Measurements from ENCODE around the gene TEDC2. TPM values are rescaled to one million over a fixed set of nuclear protein-coding genes. Genes with fewer than 3 reads are reported as not detected.

The TEDC2 gene
- polyA plus RNA-seq, 3 donors, result 0.28 TPM; not detected in 2

GRCh38 chr16:2508722-2509400, 49.0 kb downstream of the TEDC2 start:
- Histone ChIP-seq H3K9ac (ENCODE audit: insufficient read depth, low read length, poor library complexity, severe bottlenecking) (peak overlapping the region; percentile 25), H3K27me3 (ENCODE audit: control insufficient read depth in 2 of 2, insufficient read depth in 2 of 2, low read length in 2 of 2) (no peaks in the 10 kb centered on the region), H3K9me3 (replicated peaks in 1 of 2; ENCODE audit: control insufficient read depth in 1 of 2, insufficient read depth in 1 of 2, low read length in 2 of 2) (no peaks in the 10 kb centered on the region), H3K79me2 (ENCODE audit: insufficient read depth, low read length) (peaks cover 35% of the 10 kb centered on the region), H2AFZ (ENCODE audit: insufficient read depth, low read depth, low read length, poor library complexity, severe bottlenecking) (no peak overlapping the region), H3K4me1 (ENCODE audit: control insufficient read depth in 1 of 2, insufficient read depth in 2 of 2, low read length in 2 of 2) (peaks cover 66 to 79% of the 10 kb centered on the region in 2 donors), H3K4me3 (replicated peaks in 1 of 3; ENCODE audit: low read depth in 2 of 3, low read length in 3 of 3) (peak overlapping the region in 1 of 3 experiments; percentile 15), H3K36me3 (replicated peaks in 1 of 2; ENCODE audit: control insufficient read depth in 1 of 2, insufficient read depth in 2 of 2, low read length in 2 of 2) (no peaks in the 10 kb centered on the region), H3K27ac (ENCODE audit: low read depth in 1 of 2, low read length in 2 of 2) (peak overlapping the region; percentile 92 to 98), H3K4me2 (replicated peaks; ENCODE audit: extremely low read depth, low read length, poor library complexity, severe bottlenecking) (peak overlapping the region; percentile 80), H4K20me1 (ENCODE audit: insufficient read depth, low read length) (no peaks in the 10 kb centered on the region)
- Mint-ChIP-seq H3K27ac (peak overlapping the region; percentile 97 to 98 (median 97)), H3K4me3 (peak overlapping the region; percentile 31 to 67), H3K27me3 (ENCODE audit: low read depth in 3 of 3) (peaks cover 3 to 6% (median 3%) of the 10 kb centered on the region in 3 donors), H3K4me1 (peaks cover 75% of the 10 kb centered on the region), H3K36me3 (peaks cover 0 to 6% of the 10 kb centered on the region in 2 donors), H3K9me3 (peaks cover 0 to 5% (median 0%) of the 10 kb centered on the region in 7 donors)
- DNase-seq, result no peak
- WGBS (ENCODE audit: insufficient coverage), result 92% methylated on average over 16 of the region's 18 CpGs
- no peak for TF ChIP-seq CTCF (IDR thresholded peaks at IDR 0.05)
- intact Hi-C loops (cut with micrococcal nuclease), result loop anchor here (5.0 to 10.0 kb wide), 5 partner anchors 37 to 354 kb away; partner anchors contain the start of genes NTN3 (in 1 of the 2), RNPS1 (in 1 of the 2) and TRAF7 (in 1 of the 2)

GRCh38 chr16:2511128-2511800, 51.4 kb downstream of the TEDC2 start:
- H3K4me3 Mint-ChIP-seq, result peak overlapping the region in 1 of 2 donors; percentile 11
- Histone ChIP-seq H3K27ac (ENCODE audit: low read depth in 1 of 2, low read length in 2 of 2) (no peak overlapping the region), H3K27me3 (ENCODE audit: control insufficient read depth in 2 of 2, insufficient read depth in 2 of 2, low read length in 2 of 2) (no peaks in the 10 kb centered on the region), H4K20me1 (ENCODE audit: insufficient read depth, low read length) (peaks cover 18% of the 10 kb centered on the region), H3K9me3 (replicated peaks in 1 of 2; ENCODE audit: control insufficient read depth in 1 of 2, insufficient read depth in 1 of 2, low read length in 2 of 2) (no peaks in the 10 kb centered on the region), H3K4me2 (replicated peaks; ENCODE audit: extremely low read depth, low read length, poor library complexity, severe bottlenecking) (no peak overlapping the region), H3K36me3 (replicated peaks in 1 of 2; ENCODE audit: control insufficient read depth in 1 of 2, insufficient read depth in 2 of 2, low read length in 2 of 2) (no peaks in the 10 kb centered on the region), H3K4me3 (replicated peaks in 1 of 3; ENCODE audit: low read depth in 2 of 3, low read length in 3 of 3) (no peak overlapping the region), H2AFZ (ENCODE audit: insufficient read depth, low read depth, low read length, poor library complexity, severe bottlenecking) (no peak overlapping the region), H3K4me1 (ENCODE audit: control insufficient read depth in 1 of 2, insufficient read depth in 2 of 2, low read length in 2 of 2) (peaks cover 73 to 86% of the 10 kb centered on the region in 2 donors), H3K9ac (ENCODE audit: insufficient read depth, low read length, poor library complexity, severe bottlenecking) (no peak overlapping the region), H3K79me2 (ENCODE audit: insufficient read depth, low read length) (peaks cover 59% of the 10 kb centered on the region)
- H3K27ac Mint-ChIP-seq, result peak overlapping the region in 6 of 7 donors; percentile 9 to 73 (median 27)
- H3K36me3 Mint-ChIP-seq, result peaks cover 14 to 15% of the 10 kb centered on the region in 2 donors
- 86% methylated on average over 24 of the region's 24 CpGs for WGBS (ENCODE audit: insufficient coverage)
- intact Hi-C loops (cut with micrococcal nuclease), result no loop called here
- peak in 1 of 3 donors; percentile 59 for DNase-seq
- peaks cover 3 to 6% (median 6%) of the 10 kb centered on the region in 3 donors for H3K27me3 Mint-ChIP-seq (ENCODE audit: low read depth in 3 of 3)
- H3K4me1 Mint-ChIP-seq, result peaks cover 81% of the 10 kb centered on the region
- H3K9me3 Mint-ChIP-seq, result peaks cover 0 to 8% (median 0%) of the 10 kb centered on the region in 7 donors
- no peak for TF ChIP-seq CTCF (IDR thresholded peaks at IDR 0.05)
